Activated CD8-positive, alpha-beta T cell treated with anti-CD3 and anti-CD28 coated beads for 36 hours (primary cell): Measurements from ENCODE around the gene ERCC8. TPM values are rescaled to one million over a fixed set of nuclear protein-coding genes. Genes with fewer than 3 reads are reported as not detected.
A peak's percentile ranks its signal among the peaks of the same experiment; 100 is the strongest.

Experiments used
- ATAC-seq: fragments of 200-7000 bp; cut with Tn5 transposase; one replicate; pipeline ENCODE4 v1.10.0; 2021; ENCODE audit warnings: mild to moderate bottlenecking, moderate library complexity
- CTCF ChIA-PET: fragments of 350-600 bp; sonication (Branson Sonifier 250); formaldehyde crosslinking; loops from one replicate; lab custom pipeline; 2021; ENCODE audit warnings: antibody characterized with exemption; lab: Charles Lee
- POLR2A ChIA-PET: fragments of 350-600 bp; sonication (Branson Sonifier 250); formaldehyde crosslinking; loops from one replicate; lab custom pipeline; 2021; ENCODE audit warnings: antibody characterized with exemption; lab: Charles Lee
- DNase-seq: peaks from one replicate; pipeline ENCODE4 v3.0.0-alpha.2; 2020
- H3K27ac Mint-ChIP-seq: one replicate; pipeline ENCODE4 v1.8.0; 2021; ENCODE audit warnings: mild to moderate bottlenecking, mixed read lengths
- H3K27me3 Mint-ChIP-seq: one replicate; pipeline ENCODE4 v1.8.0; 2021; ENCODE audit warnings: mixed read lengths
- H3K36me3 Mint-ChIP-seq: one replicate; pipeline ENCODE4 v1.8.0; 2021; ENCODE audit warnings: low read depth, mixed read lengths
- H3K4me1 Mint-ChIP-seq: one replicate; pipeline ENCODE4 v1.8.0; 2021; ENCODE audit warnings: low read depth, mixed read lengths
- H3K4me3 Mint-ChIP-seq: one replicate; pipeline ENCODE4 v1.8.0; 2021; ENCODE audit warnings: mild to moderate bottlenecking, moderate library complexity, mixed read lengths
- H3K9me3 Mint-ChIP-seq: one replicate; pipeline ENCODE4 v1.8.0; 2021; ENCODE audit warnings: mixed read lengths
- intact Hi-C: fragments of 100-400 bp; cut with micrococcal nuclease; formaldehyde crosslinking; loops from one replicate; pipeline ENCODE4 v1.10.0; 2022
- total RNA-seq, 2 experiments: library from RNA; stranded (reverse); gene quantifications; one replicate each; pipeline ENCODE4 v1.2.3, GENCODE V29; 2021
- TF ChIP-seq, protein P1 (sequence below): fragments of 200-600 bp; IDR thresholded peaks from one replicate; pipeline ENCODE4 v1.8.0; 2022; ENCODE audit warnings: antibody characterized with exemption, mild to moderate bottlenecking

The ERCC8 gene
- total RNA-seq, 2 experiments from 2014 or later: 10.8 to 11.7 TPM

- ATAC-seq (peak; percentile 99), DNase-seq (peak; percentile 71)
- Mint-ChIP-seq H3K27me3 (no peaks in the 10 kb centered on the region), H3K4me3 (no peak overlapping the region), H3K27ac (peak overlapping the region; percentile 59), H3K36me3 (peaks cover 38% of the 10 kb centered on the region), H3K9me3 (peaks cover 16% of the 10 kb centered on the region), H3K4me1 (peaks cover 11% of the 10 kb centered on the region)
- ChIA-PET POLR2A (interaction anchor here (1.0 kb wide), 1 partner anchor 305 kb away, joined by 4 read pairs; no protein-coding TSS in a partner anchor), CTCF (no interaction called here)
- intact Hi-C loops: no loop called here
- TF ChIP-seq, protein P1, sequence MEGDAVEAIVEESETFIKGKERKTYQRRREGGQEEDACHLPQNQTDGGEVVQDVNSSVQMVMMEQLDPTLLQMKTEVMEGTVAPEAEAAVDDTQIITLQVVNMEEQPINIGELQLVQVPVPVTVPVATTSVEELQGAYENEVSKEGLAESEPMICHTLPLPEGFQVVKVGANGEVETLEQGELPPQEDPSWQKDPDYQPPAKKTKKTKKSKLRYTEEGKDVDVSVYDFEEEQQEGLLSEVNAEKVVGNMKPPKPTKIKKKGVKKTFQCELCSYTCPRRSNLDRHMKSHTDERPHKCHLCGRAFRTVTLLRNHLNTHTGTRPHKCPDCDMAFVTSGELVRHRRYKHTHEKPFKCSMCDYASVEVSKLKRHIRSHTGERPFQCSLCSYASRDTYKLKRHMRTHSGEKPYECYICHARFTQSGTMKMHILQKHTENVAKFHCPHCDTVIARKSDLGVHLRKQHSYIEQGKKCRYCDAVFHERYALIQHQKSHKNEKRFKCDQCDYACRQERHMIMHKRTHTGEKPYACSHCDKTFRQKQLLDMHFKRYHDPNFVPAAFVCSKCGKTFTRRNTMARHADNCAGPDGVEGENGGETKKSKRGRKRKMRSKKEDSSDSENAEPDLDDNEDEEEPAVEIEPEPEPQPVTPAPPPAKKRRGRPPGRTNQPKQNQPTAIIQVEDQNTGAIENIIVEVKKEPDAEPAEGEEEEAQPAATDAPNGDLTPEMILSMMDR: no peak
Measured at GRCh38 chr5:60972231-60972630, 27.4 kb upstream of the ERCC8 start.

DNA sequence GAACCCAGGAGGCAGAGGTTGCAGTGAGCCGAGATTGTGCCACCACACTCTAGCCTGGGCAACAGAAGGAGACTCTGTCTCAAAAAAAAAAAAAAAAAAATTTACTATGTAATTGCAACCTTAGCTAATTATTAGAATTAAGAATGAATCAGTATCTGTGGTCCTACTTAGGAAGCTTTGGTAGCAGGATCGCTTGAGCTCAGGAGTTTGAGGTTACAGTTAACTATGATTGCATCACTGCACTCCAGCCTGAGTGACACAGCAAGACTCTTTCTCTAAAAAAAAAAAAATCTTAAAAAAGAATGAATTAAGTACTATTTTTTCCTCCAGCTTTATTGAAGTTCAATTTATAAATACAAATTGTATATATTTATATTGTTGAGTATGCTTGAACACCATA is 16.8 kb upstream of the ERCC8 start:
- TF ChIP-seq, protein P1: no peak
- H3K36me3 Mint-ChIP-seq: peaks cover 13% of the 10 kb centered on the region
- intact Hi-C loops: no loop called here
- ChIA-PET POLR2A (no interaction called here), CTCF (interaction anchor here (3.8 kb wide), 1 partner anchor 16 kb away, joined by 11 read pairs; the partner anchor contains the start of genes ERCC8 and NDUFAF2)
- no peak overlapping the region for H3K4me3 Mint-ChIP-seq
- ATAC-seq (no peak), DNase-seq (no peak)
- peaks cover 10% of the 10 kb centered on the region for H3K9me3 Mint-ChIP-seq
- H3K27ac Mint-ChIP-seq: no peak overlapping the region
- H3K27me3 Mint-ChIP-seq: no peaks in the 10 kb centered on the region
- H3K4me1 Mint-ChIP-seq: peaks cover 14% of the 10 kb centered on the region

- intact Hi-C loops: no loop called here
- Mint-ChIP-seq H3K36me3 (peaks cover 7% of the 10 kb centered on the region), H3K4me1 (peaks cover 14% of the 10 kb centered on the region), H3K27me3 (no peaks in the 10 kb centered on the region), H3K4me3 (no peak overlapping the region), H3K9me3 (peaks cover 1% of the 10 kb centered on the region), H3K27ac (no peak overlapping the region)
- CTCF ChIA-PET: interaction anchor here (1.0 to 3.8 kb wide), 3 partner anchors 15 to 699 kb away, joined by 3 to 11 read pairs (median 6); partner anchors contain the start of genes ERCC8 and NDUFAF2
- no peak for ATAC-seq
- TF ChIP-seq, protein P1: peak; percentile 68
- POLR2A ChIA-PET: no interaction called here
- DNase-seq: peak; percentile 20
Measured at GRCh38 chr5:60960591-60960990, 15.7 kb upstream of the ERCC8 start.

DNA sequence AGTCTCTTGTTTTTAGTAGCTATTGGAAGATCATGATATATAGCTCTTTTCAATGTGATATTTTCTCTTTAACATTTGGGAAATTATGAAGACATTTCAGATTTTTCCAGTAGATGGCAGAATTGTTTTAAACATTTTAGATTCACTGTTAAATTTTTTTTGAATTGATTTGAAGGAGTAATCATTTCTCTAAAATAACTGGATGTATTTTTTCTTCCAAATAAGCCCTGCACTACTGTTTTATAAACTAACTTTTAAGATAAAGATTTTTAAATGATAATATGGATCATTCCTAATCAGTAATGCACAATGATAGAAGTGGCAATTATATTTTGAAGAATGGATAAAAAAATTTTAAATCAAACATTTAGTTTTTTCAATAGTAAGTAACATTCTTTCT is 14.3 kb upstream of the ERCC8 start:
- CTCF ChIA-PET: interaction anchor here (0.7 to 3.8 kb wide), 11 partner anchors 8 to 702 kb away, joined by 3 to 11 read pairs (median 4); partner anchors contain the start of genes DEPDC1B, ERCC8 and NDUFAF2
- H3K9me3 Mint-ChIP-seq: peaks cover 8% of the 10 kb centered on the region

DNA sequence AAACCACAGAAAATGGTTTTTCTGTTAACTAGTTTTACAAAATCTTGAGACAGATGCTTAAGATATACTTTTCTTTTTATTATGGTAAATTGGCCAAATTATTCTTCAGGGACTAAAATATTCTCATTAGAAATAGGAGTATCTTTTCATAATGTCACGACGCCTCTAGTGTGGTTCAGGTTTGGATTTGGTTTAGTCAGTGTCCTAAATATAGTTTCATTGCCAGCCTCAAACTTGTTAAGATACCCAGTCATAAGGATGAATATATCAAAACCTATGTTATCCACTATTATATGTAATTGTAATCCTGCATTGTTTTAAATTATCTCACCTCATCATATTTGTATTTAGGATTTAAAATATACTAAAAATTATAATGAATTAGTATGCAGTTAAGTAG is 13.8 kb upstream of the ERCC8 start:
- H3K4me3 Mint-ChIP-seq: no peak overlapping the region
- ChIA-PET CTCF (interaction anchor here (0.7 to 3.8 kb wide), 12 partner anchors 8 to 702 kb away, joined by 3 to 11 read pairs (median 4); partner anchors contain the start of genes DEPDC1B, ERCC8 and NDUFAF2), POLR2A (no interaction called here)
- H3K27ac Mint-ChIP-seq: no peak overlapping the region
- H3K9me3 Mint-ChIP-seq: peaks cover 8% of the 10 kb centered on the region
- DNase-seq (no peak), ATAC-seq (no peak)
- H3K27me3 Mint-ChIP-seq: no peaks in the 10 kb centered on the region
- peaks cover 9% of the 10 kb centered on the region for H3K4me1 Mint-ChIP-seq
- H3K36me3 Mint-ChIP-seq: peaks cover 4% of the 10 kb centered on the region
- intact Hi-C loops: loop anchor here (5.0 kb wide), 1 partner anchor 699 kb away; no protein-coding TSS in a partner anchor
- TF ChIP-seq, protein P1: no peak

More for the DNA sequence above, 14.3 kb upstream of the ERCC8 start:
- H3K27ac Mint-ChIP-seq: no peak overlapping the region
- no peak overlapping the region for H3K4me3 Mint-ChIP-seq
- DNase-seq (no peak), ATAC-seq (no peak)
- H3K4me1 Mint-ChIP-seq: peaks cover 11% of the 10 kb centered on the region
- POLR2A ChIA-PET: no interaction called here
- H3K36me3 Mint-ChIP-seq: peaks cover 4% of the 10 kb centered on the region
- intact Hi-C loops: loop anchor here (5.0 kb wide), 1 partner anchor 698 kb away; no protein-coding TSS in a partner anchor
- no peaks in the 10 kb centered on the region for H3K27me3 Mint-ChIP-seq
- TF ChIP-seq, protein P1: peak; percentile 59
